HepG2 (cell line): ENCODE results near the gene ASXL1. TPM values are rescaled to one million over a fixed set of nuclear protein-coding genes. Genes with fewer than 3 reads are reported as not detected.

Source experiments
- BCL6 ChIP-seq: IDR thresholded peaks from 2 replicates; pipeline ENCODE4 v1.6.1; 2016; ENCODE audit warnings: missing genetic modification reagents, missing compliant biosample characterization
- CBFB ChIP-seq: sonication (generic); formaldehyde crosslinking; IDR thresholded peaks from 2 replicates; pipeline ENCODE4 v1.4.0; 2020; ENCODE audit warnings: missing genetic modification reagents
- DZIP1 ChIP-seq: sonication (generic); formaldehyde crosslinking; IDR thresholded peaks from 2 replicates; pipeline ENCODE4 v1.5.0; 2020; ENCODE audit warnings: mild to moderate bottlenecking, missing genetic modification reagents
- HOMEZ ChIP-seq: IDR thresholded peaks from 2 replicates; pipeline ENCODE4 v1.6.1; 2016; ENCODE audit warnings: low read depth
- KLF11 ChIP-seq: IDR thresholded peaks from 2 replicates; pipeline ENCODE4 v1.6.1; 2016; ENCODE audit warnings: missing compliant biosample characterization
- MAFK ChIP-seq, 2 experiments: IDR thresholded peaks in 1 of 2; conservative IDR thresholded peaks in 1 of 2; 2 replicates each; pipeline ENCODE4 v1.6.1; 2011; ENCODE audit warnings: improper control_type of control experiment in 2 of 2, low read length in 2 of 2
- MEIS2 ChIP-seq: sonication (generic); formaldehyde crosslinking; IDR thresholded peaks from 2 replicates; pipeline ENCODE4 v1.9.0; 2021; ENCODE audit warnings: mild to moderate bottlenecking, missing genetic modification reagents
- NR3C1 ChIP-seq: sonication (generic); formaldehyde crosslinking; IDR thresholded peaks from 2 replicates; pipeline ENCODE4 v1.4.0; 2020; ENCODE audit warnings: missing genetic modification reagents
- RARA ChIP-seq: IDR thresholded peaks from 2 replicates; pipeline ENCODE4 v1.6.1; 2016; ENCODE audit warnings: missing genetic modification reagents, missing compliant biosample characterization
- SMAD9 ChIP-seq: sonication (generic); formaldehyde crosslinking; IDR thresholded peaks from 2 replicates; pipeline ENCODE4 v1.5.1; 2020; ENCODE audit warnings: mild to moderate bottlenecking, missing genetic modification reagents
- TARDBP ChIP-seq: sonication (generic); formaldehyde crosslinking; IDR thresholded peaks from 2 replicates; pipeline ENCODE4 v1.8.0; 2022; ENCODE audit warnings: mild to moderate bottlenecking, missing genetic modification reagents
- TBP ChIP-seq: sonication (generic); formaldehyde crosslinking; IDR thresholded peaks from 2 replicates; pipeline ENCODE4 v1.5.0; 2020; ENCODE audit warnings: missing genetic modification reagents
- TMF1 ChIP-seq: sonication (generic); formaldehyde crosslinking; IDR thresholded peaks from 2 replicates; pipeline ENCODE4 v1.8.1; 2022; ENCODE audit warnings: low read depth, missing genetic modification reagents
- ZEB1 ChIP-seq: IDR thresholded peaks from 2 replicates; pipeline ENCODE4 v1.6.1; 2012; ENCODE audit warnings: mild to moderate bottlenecking, low read depth, inconsistent platforms; ENCODE audit not compliant: insufficient replicate concordance
- ZFP37 ChIP-seq: sonication (generic); formaldehyde crosslinking; IDR thresholded peaks from 2 replicates; pipeline ENCODE4 v1.4.0; 2020; ENCODE audit warnings: missing genetic modification reagents, borderline replicate concordance
- ZFY ChIP-seq: sonication (generic); formaldehyde crosslinking; IDR thresholded peaks from 2 replicates; pipeline ENCODE4 v1.4.0; 2020; ENCODE audit warnings: missing genetic modification reagents
- ZNF331 ChIP-seq: sonication (generic); formaldehyde crosslinking; IDR thresholded peaks from 2 replicates; pipeline ENCODE4 v1.4.0; 2020; ENCODE audit warnings: missing genetic modification reagents
- ZNF383 ChIP-seq: sonication (generic); formaldehyde crosslinking; IDR thresholded peaks from 2 replicates; pipeline ENCODE4 v1.4.0; 2020; ENCODE audit warnings: missing genetic modification reagents, mild to moderate bottlenecking, borderline replicate concordance
- ZNF547 ChIP-seq: sonication (generic); formaldehyde crosslinking; IDR thresholded peaks from 2 replicates; pipeline ENCODE4 v1.5.1; 2020; ENCODE audit warnings: mild to moderate bottlenecking, missing genetic modification reagents
- ZNF569 ChIP-seq: sonication (generic); formaldehyde crosslinking; IDR thresholded peaks from 2 replicates; pipeline ENCODE4 v1.5.0; 2020; ENCODE audit warnings: mild to moderate bottlenecking, missing genetic modification reagents, moderate library complexity, borderline replicate concordance
- ZNF577 ChIP-seq: sonication (generic); formaldehyde crosslinking; IDR thresholded peaks from 2 replicates; pipeline ENCODE4 v1.4.0; 2020; ENCODE audit warnings: mild to moderate bottlenecking, low read depth, missing genetic modification reagents, borderline replicate concordance
- ZNF850 ChIP-seq: sonication (generic); formaldehyde crosslinking; conservative IDR thresholded peaks from 2 replicates; pipeline ENCODE4 v1.9.0; 2021; ENCODE audit warnings: mild to moderate bottlenecking, missing genetic modification reagents
- ZSCAN9 ChIP-seq: IDR thresholded peaks from 2 replicates; pipeline ENCODE4 v1.6.1; 2016; ENCODE audit warnings: borderline replicate concordance
- polyA plus RNA-seq, 8 experiments: library from polyadenylated mRNA; depleted of rRNA in 3 of 8; stranded (reverse) in 7 of 8; unstranded in 1 of 8; fragments of >200 nt; fragmentation: Illumina TruSeq in 4 of 8; extraction: Trizol in 4 of 8; gene quantifications; 2 replicates each; pipeline versions ENCODE4 v1.2.1 to v1.2.3, GENCODE V29; 2011 to 2016; ENCODE audit warnings: low read depth in 4 of 8, missing spikeins in 1 of 8, mixed read lengths in 1 of 8; ENCODE audit not compliant: insufficient read depth in 1 of 8
- total RNA-seq, 5 experiments: library from RNA; depleted of rRNA; stranded (reverse); fragments of >200 nt; fragmentation: Illumina TruSeq; extraction: Trizol; gene quantifications; 2 replicates each; pipeline ENCODE4 v1.2.3, GENCODE V29; 2016; ENCODE audit warnings: low read depth in 1 of 5
- TF ChIP-seq, protein P1 (sequence below): IDR thresholded peaks from 2 replicates; pipeline ENCODE4 v1.6.1; 2016; ENCODE audit warnings: low read depth, control low read depth
- TF ChIP-seq, protein P2 (sequence below): sonication (generic); formaldehyde crosslinking; IDR thresholded peaks from 2 replicates; pipeline ENCODE4 v1.8.0; 2022; ENCODE audit warnings: missing genetic modification reagents, low read depth, mild to moderate bottlenecking, borderline replicate concordance

Gene ASXL1
- total and polyA plus RNA-seq, 2 of the 13 experiments (the other 11 are each of a cell fraction or from before 2014, with no cell fraction given), result 62.1 to 74.8 TPM

- TF ChIP-seq ZNF547 (CRISPR knock-in tag), result peak; percentile 94
- TF ChIP-seq TARDBP (CRISPR knock-in tag), result peak; percentile 99
- no peak for TF ChIP-seq NR3C1
- TF ChIP-seq MAFK (conservative IDR thresholded peaks at IDR 0.05 in 1 of 2, IDR thresholded peaks at IDR 0.05 in 1 of 2; ENCODE audit: low read length in 2 of 2), result no peak
- TF ChIP-seq CBFB, result peak; percentile 91
- TF ChIP-seq TMF1 (CRISPR knock-in tag), result peak; percentile 83; the same call in 1 of the 2 replicates
- TF ChIP-seq MEIS2 (CRISPR knock-in tag), result peak; percentile 96
- TF ChIP-seq ZEB1, result peak; percentile 61
- TF ChIP-seq TBP, result peak; percentile 88; the same call in 1 of the 2 replicates
- TF ChIP-seq SMAD9 (CRISPR knock-in tag), result 0 out of 2 replicates have a peak, but pooled peaks have one; percentile 88
- peak; percentile 93; the same call in 1 of the 2 replicates for TF ChIP-seq ZNF383 (CRISPR knock-in tag)
- peak; percentile 80; the same call in 1 of the 2 replicates for TF ChIP-seq DZIP1 (CRISPR knock-in tag)
- TF ChIP-seq ZSCAN9 (CRISPR knock-in tag), result peak; percentile 98
- TF ChIP-seq, protein P1, sequence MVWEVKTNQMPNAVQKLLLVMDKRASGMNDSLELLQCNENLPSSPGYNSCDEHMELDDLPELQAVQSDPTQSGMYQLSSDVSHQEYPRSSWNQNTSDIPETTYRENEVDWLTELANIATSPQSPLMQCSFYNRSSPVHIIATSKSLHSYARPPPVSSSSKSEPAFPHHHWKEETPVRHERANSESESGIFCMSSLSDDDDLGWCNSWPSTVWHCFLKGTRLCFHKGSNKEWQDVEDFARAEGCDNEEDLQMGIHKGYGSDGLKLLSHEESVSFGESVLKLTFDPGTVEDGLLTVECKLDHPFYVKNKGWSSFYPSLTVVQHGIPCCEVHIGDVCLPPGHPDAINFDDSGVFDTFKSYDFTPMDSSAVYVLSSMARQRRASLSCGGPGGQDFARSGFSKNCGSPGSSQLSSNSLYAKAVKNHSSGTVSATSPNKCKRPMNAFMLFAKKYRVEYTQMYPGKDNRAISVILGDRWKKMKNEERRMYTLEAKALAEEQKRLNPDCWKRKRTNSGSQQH (CRISPR knock-in tag), result no peak; the same call in 1 of the 2 replicates
- TF ChIP-seq KLF11, result peak; percentile 79; the same call in 1 of the 2 replicates
- TF ChIP-seq, protein P2, sequence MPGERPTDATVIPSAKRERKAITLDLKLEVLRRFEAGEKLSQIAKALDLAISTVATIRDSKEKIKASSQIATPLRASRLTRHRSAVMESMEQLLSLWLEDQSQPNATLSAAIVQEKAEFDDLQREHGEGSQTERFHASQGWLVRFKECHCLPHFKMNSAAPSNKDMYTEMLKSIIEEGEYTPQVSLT (CRISPR knock-in tag), result no peak; the same call in 1 of the 2 replicates
- no peak for TF ChIP-seq ZNF569 (CRISPR knock-in tag)
- TF ChIP-seq ZNF850 (CRISPR knock-in tag), result no peak
- no peak for TF ChIP-seq ZNF577 (CRISPR knock-in tag)
- TF ChIP-seq HOMEZ (CRISPR knock-in tag), result peak; percentile 97
- peak; percentile 87 for TF ChIP-seq ZFY (CRISPR knock-in tag)
- TF ChIP-seq ZNF331 (CRISPR knock-in tag), result peak; percentile 87; the same call in 1 of the 2 replicates
- peak; percentile 70; the same call in 1 of the 2 replicates for TF ChIP-seq RARA (CRISPR knock-in tag)
- TF ChIP-seq ZFP37 (CRISPR knock-in tag), result peak; percentile 96; the same call in 1 of the 2 replicates
- TF ChIP-seq BCL6 (CRISPR knock-in tag), result no peak; the same call in 1 of the 2 replicates
Measured at GRCh38 chr20:32357869-32358631, at the start of gene ASXL1 (continued).
